Spleen (tissue), 7 donors: Measurements from ENCODE around the gene RPLP2.

Source experiments
- CTCF ChIP-seq, 11 experiments: fragments of 200-600 bp in 7 of 11; fragments of 450-650 bp in 4 of 11; sonication (generic) in 4 of 11; IDR thresholded peaks in 8 of 11; conservative IDR thresholded peaks in 3 of 11; 1 replicate in 7 of 11; 2 replicates in 4 of 11; pipeline versions ENCODE4 v1.4.0 to v1.8.0; 2016 to 2021; ENCODE audit warnings: antibody characterized with exemption in 11 of 11, inconsistent platforms in 4 of 11, mild to moderate bottlenecking in 1 of 11
- POLR2A ChIP-seq, 3 donors: fragments of 450-650 bp; IDR thresholded peaks; one replicate each; pipeline ENCODE4 v1.5.1; 2017; ENCODE audit warnings: antibody characterized with exemption in 3 of 3, mild to moderate bottlenecking in 1 of 3
- donor health status: DM: no; HTN: no; CAD: no; lungs with moderate emphysema.
- donor health status: DM: no; HTN: no; CAD: no.
- donor health status: DM: no; HTN: no; CAD: no.

GRCh38 chr11:845872-846495 is 36.2 kb downstream of the RPLP2 start:
- TF ChIP-seq POLR2A (IDR thresholded peaks at IDR 0.05) (no peak), CTCF (IDR thresholded peaks at IDR 0.05 in 8 of 11, conservative IDR thresholded peaks at IDR 0.05 in 3 of 11) (no peak)
